Thoracic aorta (tissue), 2 donors: Measurements from ENCODE around the gene LITAF. TPM values are rescaled to one million over a fixed set of nuclear protein-coding genes. Genes with fewer than 3 reads are reported as not detected.

Source experiments
- ATAC-seq: fragments of 150-250 bp; one replicate; pipeline ENCODE4 v1.8.0; 2017; ENCODE audit warnings: low read depth; ENCODE audit not compliant: insufficient number of reproducible peaks, low FRiP score
- DNase-seq: peaks from one replicate; pipeline ENCODE4 v3.0.0-alpha.2; 2020; ENCODE audit warnings: low spot score
- H3K27ac ChIP-seq, 2 donors: fragments of 200-600 bp; sonication (generic); 1 replicate in 1 of 2; 2 replicates in 1 of 2; pipeline ENCODE4 v1.5.1; 2016; ENCODE audit warnings: mild to moderate bottlenecking in 2 of 2, moderate library complexity in 2 of 2
- H3K27me3 ChIP-seq: fragments of 200-600 bp; sonication (generic); replicated peaks from 2 replicates; pipeline ENCODE4 v1.6.0; 2016; ENCODE audit warnings: mild to moderate bottlenecking; ENCODE audit not compliant: insufficient read depth
- H3K36me3 ChIP-seq: fragments of 200-600 bp; sonication (generic); one replicate; pipeline ENCODE4 v1.5.1; 2016
- H3K4me1 ChIP-seq, 2 donors: fragments of 200-600 bp; sonication (generic); 1 replicate in 1 of 2; 2 replicates in 1 of 2; pipeline versions ENCODE4 v1.5.1 to v1.6.0; 2016; ENCODE audit warnings: low read depth in 2 of 2, mild to moderate bottlenecking in 1 of 2; ENCODE audit not compliant: control insufficient read depth in 1 of 2
- H3K4me3 ChIP-seq: fragments of 200-600 bp; sonication (generic); 2 replicates; pipeline ENCODE4 v1.5.1; 2016; ENCODE audit warnings: mild to moderate bottlenecking
- H3K9me3 ChIP-seq: fragments of 200-600 bp; sonication (generic); 2 replicates; pipeline ENCODE4 v1.5.1; 2016
- CTCF ChIP-seq: fragments of 200-600 bp; sonication (generic); IDR thresholded peaks from one replicate; pipeline ENCODE4 v1.5.1; 2019; ENCODE audit warnings: antibody characterized with exemption
- total RNA-seq, 2 donors: library from RNA; depleted of rRNA; stranded (reverse); fragments of >200 nt; gene quantifications; one replicate each; pipeline versions ENCODE4 v1.1.0 to v1.2.3, GENCODE V29; 2016

The LITAF gene
- 100 to 1,000 TPM; 124 to 146 TPM for total RNA-seq

- no peaks in the 10 kb centered on the region for H3K27me3 ChIP-seq
- H3K9me3 ChIP-seq, result no peaks in the 10 kb centered on the region
- peak within 1 kb of the TSS; percentile 93 for H3K4me3 ChIP-seq
- peak within 1 kb of the TSS; percentile 96 to 97 for H3K27ac ChIP-seq
- H3K36me3 ChIP-seq, result no peaks in the 10 kb centered on the region
- DNase-seq, result no peak
- peak; percentile 74 for ATAC-seq
- peaks cover 22 to 43% of the 10 kb centered on the region in 2 donors for H3K4me1 ChIP-seq
- TF ChIP-seq CTCF, result no peak
These were observed at the start of gene LITAF for GRCh38 chr16:11586856-11587642. Gene LITAF (minus strand): TSS chr16:11586919. CDS start chr16:11556730, 30,189 bp downstream.

- DNase-seq (no peak), ATAC-seq (no peak)
- Histone ChIP-seq H3K4me3 (no peak overlapping the region), H3K9me3 (no peaks in the 10 kb centered on the region), H3K27ac (no peak overlapping the region), H3K36me3 (no peaks in the 10 kb centered on the region), H3K27me3 (no peaks in the 10 kb centered on the region), H3K4me1 (peaks cover 18 to 31% of the 10 kb centered on the region in 2 donors)
- TF ChIP-seq CTCF, result no peak
These were observed 49.5 kb upstream of the LITAF start for GRCh38 chr16:11636172-11636721.

GRCh38 chr16:11635679-11636171, 49.0 kb upstream of the LITAF start:
- TF ChIP-seq CTCF, result no peak
- H3K27ac ChIP-seq, result no peak overlapping the region
- no peaks in the 10 kb centered on the region for H3K9me3 ChIP-seq
- ATAC-seq (no peak), DNase-seq (no peak)
- peaks cover 12 to 25% of the 10 kb centered on the region in 2 donors for H3K4me1 ChIP-seq
- H3K36me3 ChIP-seq, result no peaks in the 10 kb centered on the region
- H3K27me3 ChIP-seq, result no peaks in the 10 kb centered on the region
- no peak overlapping the region for H3K4me3 ChIP-seq

GRCh38 chr16:11635113-11635652, 48.5 kb upstream of the LITAF start:
- peaks cover 11 to 20% of the 10 kb centered on the region in 2 donors for H3K4me1 ChIP-seq
- no peak for ATAC-seq

More at GRCh38 chr16:11635113-11635652, 48.5 kb upstream of the LITAF start:
- DNase-seq, result no peak
- Histone ChIP-seq H3K36me3 (no peaks in the 10 kb centered on the region), H3K9me3 (no peaks in the 10 kb centered on the region), H3K27ac (no peak overlapping the region), H3K4me3 (no peak overlapping the region), H3K27me3 (no peaks in the 10 kb centered on the region)
- no peak for TF ChIP-seq CTCF
